ACC112 (cell line): ENCODE measurements around the gene KREMEN1.

Source experiments
- H2AFZ ChIP-seq: fragments of 200-600 bp; sonication (generic); one replicate; pipeline ENCODE4 v1.6.0; 2017; ENCODE audit warnings: antibody characterized with exemption, low read length; ENCODE audit not compliant: unreplicated experiment
- H3K27ac ChIP-seq: fragments of 200-600 bp; sonication (generic); 2 replicates; pipeline ENCODE4 v1.5.1; 2014; ENCODE audit warnings: low read depth, mild to moderate bottlenecking, antibody characterized with exemption, low read length, moderate library complexity
- H3K27me3 ChIP-seq: fragments of 200-600 bp; sonication (generic); 2 replicates; pipeline ENCODE4 v1.6.1; 2014; ENCODE audit warnings: mild to moderate bottlenecking, antibody characterized with exemption, low read length, moderate library complexity, mixed read lengths; ENCODE audit not compliant: insufficient read depth
- H3K36me3 ChIP-seq: fragments of 200-600 bp; sonication (generic); 2 replicates; pipeline ENCODE4 v1.6.1; 2016; ENCODE audit warnings: mild to moderate bottlenecking, antibody characterized with exemption, low read length, moderate library complexity, mixed read lengths; ENCODE audit not compliant: insufficient read depth
- H3K4me1 ChIP-seq: fragments of 200-600 bp; sonication (generic); one replicate; pipeline ENCODE4 v1.6.1; 2016; ENCODE audit warnings: low read length, mixed read lengths; ENCODE audit not compliant: insufficient read depth, unreplicated experiment, control insufficient read depth
- H3K4me3 ChIP-seq: fragments of 200-600 bp; sonication (generic); 2 replicates; pipeline ENCODE4 v1.5.1; 2014; ENCODE audit warnings: mild to moderate bottlenecking, low read depth, low read length
- H3K79me2 ChIP-seq: fragments of 200-600 bp; sonication (generic); one replicate; pipeline ENCODE4 v1.6.0; 2016; ENCODE audit warnings: low read length; ENCODE audit not compliant: control insufficient read depth, unreplicated experiment, insufficient read depth

The KREMEN1 gene

GRCh38 chr22:29146091-29146560, 73.3 kb downstream of the KREMEN1 start:
- Histone ChIP-seq H3K4me1 (no peaks in the 10 kb centered on the region), H2AFZ (no peak overlapping the region), H3K36me3 (no peaks in the 10 kb centered on the region), H3K4me3 (no peak overlapping the region), H3K79me2 (no peaks in the 10 kb centered on the region), H3K27me3 (no peaks in the 10 kb centered on the region), H3K27ac (no peak overlapping the region)

- Histone ChIP-seq H3K4me1 (no peaks in the 10 kb centered on the region), H3K79me2 (no peaks in the 10 kb centered on the region), H3K27ac (no peak overlapping the region), H3K4me3 (no peak overlapping the region), H3K36me3 (no peaks in the 10 kb centered on the region), H2AFZ (no peak overlapping the region), H3K27me3 (no peaks in the 10 kb centered on the region)
Observed at GRCh38 chr22:29146771-29147170, 73.9 kb downstream of the KREMEN1 start.

GRCh38 chr22:29147331-29147899, 74.6 kb downstream of the KREMEN1 start:
- Histone ChIP-seq H3K4me1 (no peaks in the 10 kb centered on the region), H3K27me3 (no peaks in the 10 kb centered on the region), H3K27ac (no peak overlapping the region), H3K36me3 (no peaks in the 10 kb centered on the region), H2AFZ (no peak overlapping the region), H3K79me2 (no peaks in the 10 kb centered on the region), H3K4me3 (no peak overlapping the region)

- Histone ChIP-seq H3K27me3 (no peaks in the 10 kb centered on the region), H3K4me1 (no peaks in the 10 kb centered on the region), H2AFZ (no peak overlapping the region), H3K79me2 (no peaks in the 10 kb centered on the region), H3K27ac (no peak overlapping the region), H3K4me3 (no peak overlapping the region), H3K36me3 (no peaks in the 10 kb centered on the region)
Observed at GRCh38 chr22:29148036-29148435, 75.2 kb downstream of the KREMEN1 start.

- no peak overlapping the region for H3K4me3 ChIP-seq
- H3K27me3 ChIP-seq: no peaks in the 10 kb centered on the region
- H2AFZ ChIP-seq: no peak overlapping the region
Observed at GRCh38 chr22:29148826-29149225, 76.0 kb downstream of the KREMEN1 start.

GRCh38 chr22:29149841-29150555, 77.2 kb downstream of the KREMEN1 start:
- Histone ChIP-seq H2AFZ (no peak overlapping the region), H3K79me2 (no peaks in the 10 kb centered on the region), H3K27ac (no peak overlapping the region)

More at GRCh38 chr22:29148826-29149225, 76.0 kb downstream of the KREMEN1 start:
- H3K79me2 ChIP-seq: no peaks in the 10 kb centered on the region
- no peak overlapping the region for H3K27ac ChIP-seq
- H3K36me3 ChIP-seq: no peaks in the 10 kb centered on the region
- no peaks in the 10 kb centered on the region for H3K4me1 ChIP-seq

GRCh38 chr22:29150701-29151100, 77.9 kb downstream of the KREMEN1 start:
- Histone ChIP-seq H3K4me1 (no peaks in the 10 kb centered on the region), H3K36me3 (no peaks in the 10 kb centered on the region), H2AFZ (no peak overlapping the region), H3K27me3 (no peaks in the 10 kb centered on the region), H3K27ac (no peak overlapping the region), H3K4me3 (no peak overlapping the region), H3K79me2 (no peaks in the 10 kb centered on the region)

More at GRCh38 chr22:29149841-29150555, 77.2 kb downstream of the KREMEN1 start:
- Histone ChIP-seq H3K36me3 (no peaks in the 10 kb centered on the region), H3K4me1 (no peaks in the 10 kb centered on the region), H3K27me3 (no peaks in the 10 kb centered on the region), H3K4me3 (no peak overlapping the region)

- Histone ChIP-seq H3K4me1 (no peaks in the 10 kb centered on the region), H3K36me3 (no peaks in the 10 kb centered on the region), H3K27me3 (no peaks in the 10 kb centered on the region), H2AFZ (no peak overlapping the region), H3K27ac (no peak overlapping the region), H3K4me3 (no peak overlapping the region), H3K79me2 (no peaks in the 10 kb centered on the region)
Observed at GRCh38 chr22:29151316-29151715, 78.5 kb downstream of the KREMEN1 start.

- H3K27ac ChIP-seq: no peak overlapping the region
- H3K79me2 ChIP-seq: no peaks in the 10 kb centered on the region
- H3K4me3 ChIP-seq: no peak overlapping the region
- H3K4me1 ChIP-seq: no peaks in the 10 kb centered on the region
- H3K27me3 ChIP-seq: no peaks in the 10 kb centered on the region
- H3K36me3 ChIP-seq: no peaks in the 10 kb centered on the region
- H2AFZ ChIP-seq: no peak overlapping the region
Observed at GRCh38 chr22:29152045-29152953, 79.5 kb downstream of the KREMEN1 start.

GRCh38 chr22:29152954-29153719, 80.3 kb downstream of the KREMEN1 start:
- Histone ChIP-seq H3K27ac (no peak overlapping the region), H2AFZ (no peak overlapping the region), H3K4me3 (no peak overlapping the region)

More at GRCh38 chr22:29152954-29153719, 80.3 kb downstream of the KREMEN1 start:
- Histone ChIP-seq H3K4me1 (no peaks in the 10 kb centered on the region), H3K79me2 (no peaks in the 10 kb centered on the region), H3K36me3 (no peaks in the 10 kb centered on the region), H3K27me3 (no peaks in the 10 kb centered on the region)
